Sciatic nerve (tissue), 2 donors: ENCODE results near the gene DLGAP1. TPM values are rescaled to one million over a fixed set of nuclear protein-coding genes. Genes with fewer than 3 reads are reported as not detected.

ENCODE experiments used
- ATAC-seq: fragments of 200-7000 bp; cut with Tn5 transposase; one replicate; pipeline ENCODE4 v1.9.1; 2020; ENCODE audit warnings: mild to moderate bottlenecking, moderate library complexity
- DNase-seq: peaks from one replicate; pipeline ENCODE4 v3.0.0-alpha.2; 2020; ENCODE audit warnings: low spot score
- intact Hi-C: fragments of 100-400 bp; cut with DNase I; formaldehyde crosslinking; loops from one replicate; pipeline ENCODE4 v1.14.2; 2022
- total RNA-seq: library from RNA; stranded (reverse); fragmentation: NEBNext Ultra II Directional; extraction: Animal tissue kit (Norgen Biotek cat#: 25700); gene quantifications from one replicate; pipeline ENCODE4 v1.2.1, GENCODE V29; 2021
- donor health status: DM: no; HTN: no; CAD: no.
- donor health status: DM: no; HTN: no; CAD: no.

DLGAP1 gene
- total RNA-seq, 1 donor from 2014 or later, result 0.98 TPM

- intact Hi-C loops, result no loop called here
- ATAC-seq, result no peak
- no peak for DNase-seq
Observed at GRCh38 chr18:3872641-3873040, 582.5 kb downstream of the DLGAP1 start.

- ATAC-seq, result no peak
Observed at GRCh38 chr18:3871687-3872086, 583.4 kb downstream of the DLGAP1 start.

GRCh38 chr18:3870914-3871313 is 584.2 kb downstream of the DLGAP1 start:
- no peak for ATAC-seq
- intact Hi-C loops, result no loop called here
- no peak for DNase-seq

More at GRCh38 chr18:3871687-3872086, 583.4 kb downstream of the DLGAP1 start:
- no peak for DNase-seq
- intact Hi-C loops, result no loop called here

GRCh38 chr18:3869848-3870247 is 585.3 kb downstream of the DLGAP1 start:
- DNase-seq (no peak), ATAC-seq (peak; percentile 78)
- intact Hi-C loops, result no loop called here

GRCh38 chr18:3867864-3868311 is 587.2 kb downstream of the DLGAP1 start:
- ATAC-seq (peak; percentile 73), DNase-seq (no peak)
- intact Hi-C loops, result no loop called here

- DNase-seq (no peak), ATAC-seq (peak; percentile 49)
- intact Hi-C loops, result no loop called here
Observed at GRCh38 chr18:3867236-3867635, 587.9 kb downstream of the DLGAP1 start.

- ATAC-seq (no peak), DNase-seq (no peak)
- intact Hi-C loops, result no loop called here
Observed at GRCh38 chr18:3864669-3865298, 590.3 kb downstream of the DLGAP1 start.

- DNase-seq, result no peak
- no peak for ATAC-seq
- intact Hi-C loops, result no loop called here
Observed at GRCh38 chr18:3863593-3863992, 591.5 kb downstream of the DLGAP1 start.

GRCh38 chr18:3863006-3863405 is 592.1 kb downstream of the DLGAP1 start:
- DNase-seq, result no peak
- no peak for ATAC-seq
- intact Hi-C loops, result no loop called here

- DNase-seq (no peak), ATAC-seq (no peak)
- intact Hi-C loops, result no loop called here
Observed at GRCh38 chr18:3861495-3861894, 593.6 kb downstream of the DLGAP1 start.

GRCh38 chr18:3857544-3857943 is 597.6 kb downstream of the DLGAP1 start:
- DNase-seq, result no peak
- intact Hi-C loops, result no loop called here
- ATAC-seq, result no peak

- ATAC-seq (no peak), DNase-seq (no peak)
- intact Hi-C loops, result no loop called here
Observed at GRCh38 chr18:3855966-3856365, 599.1 kb downstream of the DLGAP1 start.

GRCh38 chr18:3852321-3852720 is 602.8 kb downstream of the DLGAP1 start:
- intact Hi-C loops, result no loop called here
- DNase-seq, result no peak
- ATAC-seq, result no peak

GRCh38 chr18:3851159-3851558 is 603.9 kb downstream of the DLGAP1 start:
- intact Hi-C loops, result no loop called here
- DNase-seq (no peak), ATAC-seq (no peak)

- DNase-seq, result no peak
- intact Hi-C loops, result no loop called here
- ATAC-seq, result no peak
Observed at GRCh38 chr18:3848316-3848715, 606.8 kb downstream of the DLGAP1 start.

GRCh38 chr18:3845161-3845560 is 609.9 kb downstream of the DLGAP1 start:
- DNase-seq, result no peak
- ATAC-seq, result no peak
- intact Hi-C loops, result no loop called here

- DNase-seq, result no peak
- intact Hi-C loops, result no loop called here
- ATAC-seq, result no peak
Observed at GRCh38 chr18:3842844-3843243, 612.3 kb downstream of the DLGAP1 start.

- intact Hi-C loops, result no loop called here
- no peak for DNase-seq
- ATAC-seq, result no peak
Observed at GRCh38 chr18:3840766-3841165, 614.3 kb downstream of the DLGAP1 start.

GRCh38 chr18:3839581-3839981 is 615.5 kb downstream of the DLGAP1 start:
- intact Hi-C loops, result no loop called here
- ATAC-seq (no peak), DNase-seq (no peak)

GRCh38 chr18:3836483-3837335 is 618.4 kb downstream of the DLGAP1 start:
- no peak for DNase-seq
- ATAC-seq, result no peak
- intact Hi-C loops, result no loop called here
